ENCODE results near the gene PA2G4. TPM values are rescaled to one million over a fixed set of nuclear protein-coding genes. Genes with fewer than 3 reads are reported as not detected.

The PA2G4 gene
- polyA plus RNA-seq, 1 donor (not counting 4 experiments of a cell fraction or from before 2014, with no cell fraction given): 480 TPM

DNA sequence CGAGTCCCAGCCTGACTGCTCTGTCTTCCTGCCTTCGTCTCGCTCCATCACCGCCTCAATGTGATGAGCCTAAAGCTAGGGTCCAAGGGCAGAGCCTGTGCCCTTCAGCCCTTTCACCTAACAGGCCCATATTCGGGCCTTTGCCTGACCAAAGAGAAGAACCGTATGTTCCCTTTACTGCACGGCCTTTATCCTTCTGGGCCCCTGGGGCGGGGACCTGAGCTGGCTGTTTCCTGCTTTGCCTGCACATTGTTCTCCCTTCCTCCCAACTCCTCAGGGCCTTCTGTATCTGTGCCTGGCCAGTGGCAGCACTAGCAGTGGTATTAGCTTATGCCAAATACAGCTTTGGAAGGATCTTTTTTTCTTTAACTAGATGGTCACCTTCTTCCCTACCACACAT lies 39.5 kb downstream of the PA2G4 start:
- Histone ChIP-seq H3K36me3 (ENCODE audit: control insufficient read depth in 2 of 2, extremely low read depth in 1 of 2, insufficient read depth in 2 of 2, low read length in 2 of 2) (peaks cover 34 to 36% of the 10 kb centered on the region in 2 experiments), H3K9me3 (ENCODE audit: control insufficient read depth, low read depth, low read length) (no peaks in the 10 kb centered on the region), H3K4me2 (ENCODE audit: control insufficient read depth, extremely low read depth, insufficient read depth, low read depth, low read length) (no peak overlapping the region), H3K4me1 (ENCODE audit: control insufficient read depth, extremely low read depth, insufficient read depth, low read length) (no peaks in the 10 kb centered on the region), H4K20me1 (ENCODE audit: control insufficient read depth, extremely low read depth, insufficient read depth, low read length) (no peaks in the 10 kb centered on the region), H3K27ac (ENCODE audit: control insufficient read depth, insufficient read depth, low read length) (no peak overlapping the region), H3K4me3 (ENCODE audit: control insufficient read depth in 2 of 3, extremely low read depth in 1 of 3, insufficient read depth in 2 of 3, low read depth in 1 of 3, low read length in 3 of 3) (no peak overlapping the region), H3K27me3 (ENCODE audit: control insufficient read depth, extremely low read depth, insufficient read depth, low read length) (no peaks in the 10 kb centered on the region), H3K79me2 (ENCODE audit: control insufficient read depth, insufficient read depth, low read length) (no peaks in the 10 kb centered on the region), H3K9me1 (ENCODE audit: control insufficient read depth, extremely low read depth, insufficient read depth, low read length) (no peaks in the 10 kb centered on the region), H2AFZ (ENCODE audit: control insufficient read depth, low read length) (no peak overlapping the region), H3K9ac (ENCODE audit: control insufficient read depth, extremely low read depth, insufficient read depth, low read length) (no peak overlapping the region)
- dilution Hi-C loops (cut with MboI; ENCODE audit: extremely low pct_ligation_motif_present, low sequenced_read_pairs): no loop called here
- no peak for FAIRE-seq
- no peak for TF ChIP-seq EZH2 (IDR thresholded peaks at IDR 0.05; ENCODE audit: low read length)
- TF ChIP-seq, protein P1, sequence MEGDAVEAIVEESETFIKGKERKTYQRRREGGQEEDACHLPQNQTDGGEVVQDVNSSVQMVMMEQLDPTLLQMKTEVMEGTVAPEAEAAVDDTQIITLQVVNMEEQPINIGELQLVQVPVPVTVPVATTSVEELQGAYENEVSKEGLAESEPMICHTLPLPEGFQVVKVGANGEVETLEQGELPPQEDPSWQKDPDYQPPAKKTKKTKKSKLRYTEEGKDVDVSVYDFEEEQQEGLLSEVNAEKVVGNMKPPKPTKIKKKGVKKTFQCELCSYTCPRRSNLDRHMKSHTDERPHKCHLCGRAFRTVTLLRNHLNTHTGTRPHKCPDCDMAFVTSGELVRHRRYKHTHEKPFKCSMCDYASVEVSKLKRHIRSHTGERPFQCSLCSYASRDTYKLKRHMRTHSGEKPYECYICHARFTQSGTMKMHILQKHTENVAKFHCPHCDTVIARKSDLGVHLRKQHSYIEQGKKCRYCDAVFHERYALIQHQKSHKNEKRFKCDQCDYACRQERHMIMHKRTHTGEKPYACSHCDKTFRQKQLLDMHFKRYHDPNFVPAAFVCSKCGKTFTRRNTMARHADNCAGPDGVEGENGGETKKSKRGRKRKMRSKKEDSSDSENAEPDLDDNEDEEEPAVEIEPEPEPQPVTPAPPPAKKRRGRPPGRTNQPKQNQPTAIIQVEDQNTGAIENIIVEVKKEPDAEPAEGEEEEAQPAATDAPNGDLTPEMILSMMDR (optimal IDR thresholded peaks at IDR 0.05 in 1 of 3, IDR thresholded peaks at IDR 0.05 in 1 of 3, conservative IDR thresholded peaks at IDR 0.05 in 1 of 3; ENCODE audit: extremely low read depth in 1 of 3, insufficient read depth in 2 of 3, low read length in 3 of 3): no peak
- DNase-seq (ENCODE audit: low read depth, low spot score): no peak

DNA sequence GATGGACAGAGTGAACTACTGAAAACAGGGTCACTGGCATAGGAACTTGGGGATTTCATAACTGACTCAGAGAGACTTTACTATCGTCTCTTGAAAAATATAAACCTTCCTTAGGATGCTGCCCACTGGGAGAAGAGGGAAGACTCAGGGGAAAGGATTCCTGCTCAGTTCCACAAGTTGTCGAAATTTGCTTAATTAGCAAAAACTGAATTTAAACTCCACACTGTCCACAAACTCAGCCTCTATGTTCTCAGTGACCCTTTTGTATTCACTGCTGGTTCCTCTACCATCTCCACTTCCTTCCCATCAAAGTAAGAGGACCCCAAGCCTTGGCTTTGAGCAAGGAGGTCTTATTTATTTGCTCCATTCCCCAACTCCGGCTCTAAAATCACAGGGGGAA lies 40.9 kb downstream of the PA2G4 start:
- Histone ChIP-seq H2AFZ (ENCODE audit: control insufficient read depth, low read length) (no peak overlapping the region), H3K4me1 (ENCODE audit: control insufficient read depth, extremely low read depth, insufficient read depth, low read length) (no peaks in the 10 kb centered on the region), H3K27me3 (ENCODE audit: control insufficient read depth, extremely low read depth, insufficient read depth, low read length) (no peaks in the 10 kb centered on the region), H3K36me3 (ENCODE audit: control insufficient read depth in 2 of 2, extremely low read depth in 1 of 2, insufficient read depth in 2 of 2, low read length in 2 of 2) (peaks cover 30 to 36% of the 10 kb centered on the region in 2 experiments), H3K9me1 (ENCODE audit: control insufficient read depth, extremely low read depth, insufficient read depth, low read length) (no peaks in the 10 kb centered on the region), H3K27ac (ENCODE audit: control insufficient read depth, insufficient read depth, low read length) (no peak overlapping the region), H3K4me2 (ENCODE audit: control insufficient read depth, extremely low read depth, insufficient read depth, low read depth, low read length) (no peak overlapping the region), H3K79me2 (ENCODE audit: control insufficient read depth, insufficient read depth, low read length) (no peaks in the 10 kb centered on the region), H3K9me3 (ENCODE audit: control insufficient read depth, low read depth, low read length) (no peaks in the 10 kb centered on the region), H3K9ac (ENCODE audit: control insufficient read depth, extremely low read depth, insufficient read depth, low read length) (no peak overlapping the region), H4K20me1 (ENCODE audit: control insufficient read depth, extremely low read depth, insufficient read depth, low read length) (no peaks in the 10 kb centered on the region), H3K4me3 (ENCODE audit: control insufficient read depth in 2 of 3, extremely low read depth in 1 of 3, insufficient read depth in 2 of 3, low read depth in 1 of 3, low read length in 3 of 3) (no peak overlapping the region)
- DNase-seq (ENCODE audit: low read depth, low spot score) (no peak), FAIRE-seq (no peak)
- dilution Hi-C loops (cut with MboI; ENCODE audit: extremely low pct_ligation_motif_present, low sequenced_read_pairs): no loop called here
- no peak for TF ChIP-seq EZH2 (IDR thresholded peaks at IDR 0.05; ENCODE audit: low read length)
- TF ChIP-seq, protein P1 (optimal IDR thresholded peaks at IDR 0.05 in 1 of 3, IDR thresholded peaks at IDR 0.05 in 1 of 3, conservative IDR thresholded peaks at IDR 0.05 in 1 of 3; ENCODE audit: extremely low read depth in 1 of 3, insufficient read depth in 2 of 3, low read length in 3 of 3): no peak

All from keratinocyte (primary cell).